Activated naive CD4-positive, alpha-beta T cell treated with anti-CD3 and anti-CD28 coated beads for 36 hours (primary cell): ENCODE results near the gene MAML1. TPM values are rescaled to one million over a fixed set of nuclear protein-coding genes. Genes with fewer than 3 reads are reported as not detected.

Experiments used
- CTCF ChIA-PET: fragments of 350-600 bp; sonication (Branson Sonifier 250); formaldehyde crosslinking; loops from one replicate; lab custom pipeline; 2021; ENCODE audit warnings: antibody characterized with exemption; lab: Charles Lee
- DNase-seq: peaks from one replicate; pipeline ENCODE4 v3.0.0-alpha.2; 2020
- H3K27ac Mint-ChIP-seq: one replicate; pipeline ENCODE4 v1.8.0; 2021; ENCODE audit warnings: mild to moderate bottlenecking, mixed read lengths
- H3K27me3 Mint-ChIP-seq: one replicate; pipeline ENCODE4 v1.8.0; 2021; ENCODE audit warnings: low read depth, mixed read lengths
- H3K36me3 Mint-ChIP-seq: one replicate; pipeline ENCODE4 v1.8.0; 2021; ENCODE audit warnings: low read depth, mixed read lengths
- H3K4me1 Mint-ChIP-seq: one replicate; pipeline ENCODE4 v1.8.0; 2021; ENCODE audit warnings: low read depth, mixed read lengths
- H3K4me3 Mint-ChIP-seq: one replicate; pipeline ENCODE4 v1.8.0; 2021; ENCODE audit warnings: mild to moderate bottlenecking, moderate library complexity, mixed read lengths
- H3K9me3 Mint-ChIP-seq: one replicate; pipeline ENCODE4 v1.8.0; 2021; ENCODE audit warnings: mixed read lengths
- intact Hi-C: fragments of 100-400 bp; cut with micrococcal nuclease; formaldehyde crosslinking; loops from one replicate; pipeline ENCODE4 v1.15.1; 2023
- total RNA-seq, 2 experiments: library from RNA; stranded (reverse); gene quantifications; one replicate each; pipeline ENCODE4 v1.2.3, GENCODE V29; 2021

Gene MAML1
- total RNA-seq, 2 experiments from 2014 or later: 20.7 TPM

GRCh38 chr5:179771311-179771895 is 38.8 kb downstream of the MAML1 start:
- no peak overlapping the region for H3K4me3 Mint-ChIP-seq
- intact Hi-C loops: no loop called here
- DNase-seq: no peak
- H3K27ac Mint-ChIP-seq: no peak overlapping the region
- CTCF ChIA-PET: interaction anchor here (0.6 to 2.4 kb wide), 4 partner anchors 9 to 31 kb away, joined by 3 to 14 read pairs (median 4); no protein-coding TSS in a partner anchor
- H3K4me1 Mint-ChIP-seq: peaks cover 12% of the 10 kb centered on the region
- H3K9me3 Mint-ChIP-seq: no peaks in the 10 kb centered on the region
- H3K36me3 Mint-ChIP-seq: peaks cover 51% of the 10 kb centered on the region
- H3K27me3 Mint-ChIP-seq: no peaks in the 10 kb centered on the region

GRCh38 chr5:179772351-179772750 is 39.7 kb downstream of the MAML1 start:
- Mint-ChIP-seq H3K27ac (no peak overlapping the region), H3K36me3 (peaks cover 49% of the 10 kb centered on the region), H3K4me3 (no peak overlapping the region), H3K9me3 (no peaks in the 10 kb centered on the region), H3K4me1 (peaks cover 12% of the 10 kb centered on the region), H3K27me3 (no peaks in the 10 kb centered on the region)
- DNase-seq: no peak
- intact Hi-C loops: no loop called here
- CTCF ChIA-PET: interaction anchor here (2.4 kb wide), 1 partner anchor 10 kb away, joined by 14 read pairs; no protein-coding TSS in a partner anchor

GRCh38 chr5:179773686-179774040 is 41.0 kb downstream of the MAML1 start:
- Mint-ChIP-seq H3K4me1 (peaks cover 2% of the 10 kb centered on the region), H3K9me3 (no peaks in the 10 kb centered on the region), H3K27me3 (no peaks in the 10 kb centered on the region), H3K36me3 (peaks cover 51% of the 10 kb centered on the region), H3K27ac (no peak overlapping the region), H3K4me3 (no peak overlapping the region)
- no peak for DNase-seq
- CTCF ChIA-PET: no interaction called here
- intact Hi-C loops: no loop called here

GRCh38 chr5:179774442-179774841 is 41.8 kb downstream of the MAML1 start:
- H3K27ac Mint-ChIP-seq: no peak overlapping the region
- DNase-seq: no peak
- H3K4me1 Mint-ChIP-seq: no peaks in the 10 kb centered on the region
- peaks cover 45% of the 10 kb centered on the region for H3K36me3 Mint-ChIP-seq
- H3K27me3 Mint-ChIP-seq: no peaks in the 10 kb centered on the region
- intact Hi-C loops: no loop called here
- CTCF ChIA-PET: no interaction called here
- H3K4me3 Mint-ChIP-seq: no peak overlapping the region
- H3K9me3 Mint-ChIP-seq: no peaks in the 10 kb centered on the region

- H3K27me3 Mint-ChIP-seq: no peaks in the 10 kb centered on the region
Observed at GRCh38 chr5:179776411-179776938, 43.9 kb downstream of the MAML1 start.

GRCh38 chr5:179777456-179777855 is 44.8 kb downstream of the MAML1 start:
- CTCF ChIA-PET: interaction anchor here (0.7 to 3.5 kb wide), 3 partner anchors 15 to 211 kb away, joined by 3 to 21 read pairs (median 4); no protein-coding TSS in a partner anchor
- intact Hi-C loops: no loop called here
- H3K36me3 Mint-ChIP-seq: peaks cover 24% of the 10 kb centered on the region

More at GRCh38 chr5:179776411-179776938, 43.9 kb downstream of the MAML1 start:
- Mint-ChIP-seq H3K27ac (no peak overlapping the region), H3K4me3 (no peak overlapping the region), H3K36me3 (peaks cover 30% of the 10 kb centered on the region), H3K9me3 (no peaks in the 10 kb centered on the region), H3K4me1 (no peaks in the 10 kb centered on the region)
- intact Hi-C loops: no loop called here
- DNase-seq: no peak
- CTCF ChIA-PET: interaction anchor here (1.1 kb wide), 1 partner anchor 20 kb away, joined by 4 read pairs; no protein-coding TSS in a partner anchor

GRCh38 chr5:179777909-179778308 is 45.3 kb downstream of the MAML1 start:
- Mint-ChIP-seq H3K27ac (no peak overlapping the region), H3K36me3 (peaks cover 21% of the 10 kb centered on the region), H3K4me3 (no peak overlapping the region), H3K4me1 (no peaks in the 10 kb centered on the region), H3K27me3 (no peaks in the 10 kb centered on the region), H3K9me3 (no peaks in the 10 kb centered on the region)
- CTCF ChIA-PET: interaction anchor here (0.6 to 3.5 kb wide), 2 partner anchors 15 to 432 kb away, joined by 7 to 21 read pairs; no protein-coding TSS in a partner anchor
- no peak for DNase-seq
- intact Hi-C loops: no loop called here

More at GRCh38 chr5:179777456-179777855, 44.8 kb downstream of the MAML1 start:
- DNase-seq: no peak
- no peaks in the 10 kb centered on the region for H3K27me3 Mint-ChIP-seq
- H3K4me1 Mint-ChIP-seq: no peaks in the 10 kb centered on the region
- no peaks in the 10 kb centered on the region for H3K9me3 Mint-ChIP-seq
- no peak overlapping the region for H3K27ac Mint-ChIP-seq
- H3K4me3 Mint-ChIP-seq: no peak overlapping the region

- CTCF ChIA-PET: interaction anchor here (3.5 kb wide), 1 partner anchor 16 kb away, joined by 21 read pairs; no protein-coding TSS in a partner anchor
- H3K4me3 Mint-ChIP-seq: no peak overlapping the region
- intact Hi-C loops: no loop called here
- DNase-seq: no peak
- peaks cover 14% of the 10 kb centered on the region for H3K36me3 Mint-ChIP-seq
- H3K27me3 Mint-ChIP-seq: no peaks in the 10 kb centered on the region
- no peaks in the 10 kb centered on the region for H3K4me1 Mint-ChIP-seq
- no peak overlapping the region for H3K27ac Mint-ChIP-seq
- no peaks in the 10 kb centered on the region for H3K9me3 Mint-ChIP-seq
Observed at GRCh38 chr5:179778591-179778990, 46.0 kb downstream of the MAML1 start.

GRCh38 chr5:179779826-179780225 is 47.2 kb downstream of the MAML1 start:
- Mint-ChIP-seq H3K27me3 (no peaks in the 10 kb centered on the region), H3K9me3 (no peaks in the 10 kb centered on the region), H3K36me3 (peaks cover 9% of the 10 kb centered on the region), H3K27ac (no peak overlapping the region), H3K4me1 (no peaks in the 10 kb centered on the region), H3K4me3 (no peak overlapping the region)
- CTCF ChIA-PET: interaction anchor here (0.6 to 3.5 kb wide), 2 partner anchors 15 to 17 kb away, joined by 3 to 21 read pairs; no protein-coding TSS in a partner anchor
- no peak for DNase-seq
- intact Hi-C loops: no loop called here

- DNase-seq: no peak
- intact Hi-C loops: no loop called here
- no peaks in the 10 kb centered on the region for H3K4me1 Mint-ChIP-seq
Observed at GRCh38 chr5:179780362-179780761, 47.7 kb downstream of the MAML1 start.

GRCh38 chr5:179781846-179782245 is 49.2 kb downstream of the MAML1 start:
- CTCF ChIA-PET: interaction anchor here (1.2 kb wide), 1 partner anchor 19 kb away, joined by 4 read pairs; no protein-coding TSS in a partner anchor

More at GRCh38 chr5:179780362-179780761, 47.7 kb downstream of the MAML1 start:
- CTCF ChIA-PET: interaction anchor here (0.6 to 3.5 kb wide), 2 partner anchors 16 to 18 kb away, joined by 3 to 21 read pairs; no protein-coding TSS in a partner anchor
- no peaks in the 10 kb centered on the region for H3K27me3 Mint-ChIP-seq
- H3K9me3 Mint-ChIP-seq: no peaks in the 10 kb centered on the region
- no peak overlapping the region for H3K4me3 Mint-ChIP-seq
- peaks cover 9% of the 10 kb centered on the region for H3K36me3 Mint-ChIP-seq
- peak overlapping the region; percentile 15 for H3K27ac Mint-ChIP-seq

GRCh38 chr5:179783128-179783527 is 50.5 kb downstream of the MAML1 start:
- Mint-ChIP-seq H3K4me1 (no peaks in the 10 kb centered on the region), H3K27ac (no peak overlapping the region), H3K27me3 (no peaks in the 10 kb centered on the region), H3K4me3 (no peak overlapping the region), H3K9me3 (no peaks in the 10 kb centered on the region), H3K36me3 (no peaks in the 10 kb centered on the region)
- intact Hi-C loops: no loop called here
- DNase-seq: no peak
- CTCF ChIA-PET: interaction anchor here (1.5 kb wide), 1 partner anchor 20 kb away, joined by 4 read pairs; no protein-coding TSS in a partner anchor

More at GRCh38 chr5:179781846-179782245, 49.2 kb downstream of the MAML1 start:
- Mint-ChIP-seq H3K4me3 (no peak overlapping the region), H3K4me1 (no peaks in the 10 kb centered on the region), H3K27me3 (no peaks in the 10 kb centered on the region), H3K27ac (no peak overlapping the region), H3K9me3 (no peaks in the 10 kb centered on the region), H3K36me3 (peaks cover 2% of the 10 kb centered on the region)
- intact Hi-C loops: no loop called here
- no peak for DNase-seq
